Gastrocnemius medialis (tissue), 4 donors: ENCODE results near the gene ZSWIM1. TPM values are rescaled to one million over a fixed set of nuclear protein-coding genes. Genes with fewer than 3 reads are reported as not detected.

ENCODE experiments used
- ATAC-seq, 2 donors: fragments of 150-250 bp; one replicate each; pipeline ENCODE4 v1.9.1; 2016
- DNase-seq, 2 donors: peaks; one replicate each; pipeline ENCODE4 v3.0.0-alpha.2; 2019
- H3K27ac ChIP-seq, 4 donors: fragments of 200-600 bp; sonication (generic); 1 replicate in 1 of 4; 2 replicates in 3 of 4; pipeline ENCODE4 v1.5.1; 2016 to 2018; ENCODE audit warnings: mild to moderate bottlenecking in 2 of 4, moderate library complexity in 1 of 4
- H3K27me3 ChIP-seq, 3 donors: fragments of 200-600 bp; sonication (generic) in 2 of 3; 1 replicate in 1 of 3; 2 replicates in 2 of 3; pipeline versions ENCODE4 v1.5.1 to v1.6.0; 2016 to 2019; ENCODE audit warnings: mild to moderate bottlenecking in 1 of 3, moderate library complexity in 1 of 3
- H3K36me3 ChIP-seq, 2 donors: fragments of 200-600 bp; sonication (generic) in 1 of 2; one replicate each; pipeline ENCODE4 v1.5.1; 2017 to 2018
- H3K4me1 ChIP-seq, 2 donors: fragments of 200-600 bp; sonication (generic) in 1 of 2; one replicate each; pipeline ENCODE4 v1.5.1; 2016 to 2017; ENCODE audit warnings: mild to moderate bottlenecking in 2 of 2
- H3K4me3 ChIP-seq, 4 donors: fragments of 200-600 bp; sonication (generic) in 3 of 4; 1 replicate in 1 of 4; 2 replicates in 3 of 4; pipeline ENCODE4 v1.5.1; 2016 to 2019; ENCODE audit warnings: mild to moderate bottlenecking in 2 of 4
- H3K9me3 ChIP-seq, 3 donors: fragments of 200-600 bp; sonication (generic) in 2 of 3; 1 replicate in 1 of 3; 2 replicates in 2 of 3; pipeline ENCODE4 v1.5.1; 2016 to 2019
- POLR2A ChIP-seq, 2 donors: fragments of 450-650 bp; IDR thresholded peaks; one replicate each; pipeline ENCODE4 v1.6.1; 2017; ENCODE audit warnings: antibody characterized with exemption in 2 of 2, mild to moderate bottlenecking in 2 of 2, moderate library complexity in 2 of 2
- in situ Hi-C, 4 donors: fragments of 200-750 bp; cut with MboI; loops; one replicate each; pipeline versions ENCODE4 v1.15.0 to v1.8.0; 2017; ENCODE audit warnings: low sequenced_read_pairs in 4 of 4
- intact Hi-C: fragments of 100-400 bp; cut with DNase I; formaldehyde crosslinking; loops from one replicate; pipeline ENCODE4 v1.15.1; 2023; ENCODE audit warnings: low total_unique reads
- total RNA-seq, 4 donors: library from RNA; depleted of rRNA; stranded (reverse); fragments of >200 nt; gene quantifications; one replicate each; pipeline versions ENCODE4 v1.1.0 to v1.2.3, GENCODE V29; 2016
- TF ChIP-seq, protein P1 (sequence below), 5 experiments: fragments of 450-650 bp in 3 of 5; fragments of 200-600 bp in 2 of 5; sonication (generic) in 2 of 5; IDR thresholded peaks in 4 of 5; conservative IDR thresholded peaks in 1 of 5; 1 replicate in 4 of 5; 2 replicates in 1 of 5; pipeline ENCODE4 v1.5.1; 2016 to 2019; ENCODE audit warnings: antibody characterized with exemption in 5 of 5, mild to moderate bottlenecking in 3 of 5, moderate library complexity in 3 of 5

The ZSWIM1 gene
- total RNA-seq, 4 donors from 2014 or later = 5.7 to 8.5 (median 6.9) TPM

DNA sequence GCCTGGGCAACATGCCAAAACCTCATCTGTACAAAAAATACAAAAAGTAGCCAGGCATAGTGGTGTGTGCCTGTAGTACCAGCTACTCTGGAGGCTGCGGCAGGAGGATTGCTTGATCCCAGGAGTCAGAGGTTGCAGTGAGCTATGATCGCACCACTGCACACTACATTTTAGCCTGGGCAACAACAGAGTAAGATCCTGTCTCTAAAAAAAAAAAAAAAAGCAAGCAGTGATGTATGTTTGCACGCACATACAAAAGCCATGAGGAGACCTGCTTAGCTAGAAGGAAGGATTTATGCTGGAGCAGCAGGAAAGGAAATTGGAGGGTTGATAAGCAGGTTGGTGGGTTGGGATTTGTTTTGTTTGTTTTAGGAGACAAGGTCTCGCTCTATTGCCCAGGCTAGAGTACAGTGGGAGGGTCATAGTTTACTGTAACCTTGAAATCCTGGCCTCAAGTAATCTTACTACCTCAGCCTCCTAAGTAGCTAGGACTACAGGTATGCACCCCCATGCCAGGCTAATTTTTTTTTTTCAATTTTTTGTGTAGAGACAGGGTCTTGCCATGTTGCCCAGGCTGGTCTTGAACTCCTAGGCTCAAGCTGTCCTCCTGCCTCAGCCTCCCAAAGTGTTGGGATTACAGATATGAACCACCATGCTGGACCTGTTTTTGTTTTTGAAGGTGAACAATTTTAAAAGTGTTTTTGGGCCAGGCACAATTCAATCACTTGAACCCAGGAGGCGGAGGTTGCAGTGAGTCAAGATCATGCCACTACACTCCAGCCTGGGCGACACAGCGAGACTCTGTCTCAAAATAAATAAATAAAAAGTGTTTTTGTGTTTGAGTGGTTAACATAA lies 19.6 kb upstream of the ZSWIM1 start:
- ATAC-seq (no peak), DNase-seq (no peak)
- no peaks in the 10 kb centered on the region for H3K36me3 ChIP-seq
- H3K27ac ChIP-seq = no peak overlapping the region
- no peaks in the 10 kb centered on the region for H3K27me3 ChIP-seq
- in situ Hi-C loops = no loop called here
- H3K9me3 ChIP-seq = no peaks in the 10 kb centered on the region
- TF ChIP-seq POLR2A (IDR thresholded peaks at IDR 0.05) = no peak
- TF ChIP-seq, protein P1, sequence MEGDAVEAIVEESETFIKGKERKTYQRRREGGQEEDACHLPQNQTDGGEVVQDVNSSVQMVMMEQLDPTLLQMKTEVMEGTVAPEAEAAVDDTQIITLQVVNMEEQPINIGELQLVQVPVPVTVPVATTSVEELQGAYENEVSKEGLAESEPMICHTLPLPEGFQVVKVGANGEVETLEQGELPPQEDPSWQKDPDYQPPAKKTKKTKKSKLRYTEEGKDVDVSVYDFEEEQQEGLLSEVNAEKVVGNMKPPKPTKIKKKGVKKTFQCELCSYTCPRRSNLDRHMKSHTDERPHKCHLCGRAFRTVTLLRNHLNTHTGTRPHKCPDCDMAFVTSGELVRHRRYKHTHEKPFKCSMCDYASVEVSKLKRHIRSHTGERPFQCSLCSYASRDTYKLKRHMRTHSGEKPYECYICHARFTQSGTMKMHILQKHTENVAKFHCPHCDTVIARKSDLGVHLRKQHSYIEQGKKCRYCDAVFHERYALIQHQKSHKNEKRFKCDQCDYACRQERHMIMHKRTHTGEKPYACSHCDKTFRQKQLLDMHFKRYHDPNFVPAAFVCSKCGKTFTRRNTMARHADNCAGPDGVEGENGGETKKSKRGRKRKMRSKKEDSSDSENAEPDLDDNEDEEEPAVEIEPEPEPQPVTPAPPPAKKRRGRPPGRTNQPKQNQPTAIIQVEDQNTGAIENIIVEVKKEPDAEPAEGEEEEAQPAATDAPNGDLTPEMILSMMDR (IDR thresholded peaks at IDR 0.05 in 4 of 5, conservative IDR thresholded peaks at IDR 0.05 in 1 of 5) = no peak
- no peak overlapping the region for H3K4me3 ChIP-seq
- H3K4me1 ChIP-seq = peaks cover 16% of the 10 kb centered on the region in 2 donors
- intact Hi-C loops = no loop called here

- in situ Hi-C loops = no loop called here
- TF ChIP-seq, protein P1 (IDR thresholded peaks at IDR 0.05 in 4 of 5, conservative IDR thresholded peaks at IDR 0.05 in 1 of 5) = no peak
- no peak for TF ChIP-seq POLR2A (IDR thresholded peaks at IDR 0.05)
- H3K4me1 ChIP-seq = peaks cover 0 to 4% of the 10 kb centered on the region in 2 donors
- DNase-seq (no peak), ATAC-seq (no peak)
- no peaks in the 10 kb centered on the region for H3K36me3 ChIP-seq
- no peak overlapping the region for H3K4me3 ChIP-seq
- intact Hi-C loops = no loop called here
- H3K27me3 ChIP-seq = no peaks in the 10 kb centered on the region
- H3K9me3 ChIP-seq = no peaks in the 10 kb centered on the region
- no peak overlapping the region for H3K27ac ChIP-seq
These were observed 17.2 kb upstream of the ZSWIM1 start for GRCh38 chr20:45863543-45864470.

DNA sequence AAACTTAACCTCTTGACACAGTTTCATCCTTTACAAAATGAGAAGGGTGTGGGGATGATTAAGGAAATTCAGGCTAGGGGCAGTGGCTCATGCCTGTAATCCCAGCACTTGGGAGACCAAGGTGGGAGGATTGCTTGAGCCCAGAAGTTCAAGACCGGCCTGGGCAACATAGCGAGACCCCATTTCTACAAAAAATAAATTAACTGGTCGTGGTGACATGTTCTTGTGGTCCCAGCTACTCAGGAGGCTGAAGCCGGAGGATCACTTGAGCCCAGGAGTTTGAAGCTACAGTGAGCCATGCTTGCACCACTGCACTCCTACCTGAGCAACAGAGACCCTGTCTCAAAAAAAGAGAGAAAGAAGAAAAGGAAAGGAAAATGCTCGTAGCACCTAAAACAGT lies 14.6 kb upstream of the ZSWIM1 start:
- intact Hi-C loops (no loop called here), in situ Hi-C loops (no loop called here)
- Histone ChIP-seq H3K27ac (no peak overlapping the region), H3K36me3 (no peaks in the 10 kb centered on the region), H3K4me3 (no peak overlapping the region), H3K27me3 (no peaks in the 10 kb centered on the region), H3K9me3 (no peaks in the 10 kb centered on the region), H3K4me1 (no peaks in the 10 kb centered on the region)
- TF ChIP-seq, protein P1 (IDR thresholded peaks at IDR 0.05 in 4 of 5, conservative IDR thresholded peaks at IDR 0.05 in 1 of 5) = no peak
- TF ChIP-seq POLR2A (IDR thresholded peaks at IDR 0.05) = no peak
- DNase-seq (no peak), ATAC-seq (no peak)

GRCh38 chr20:45867136-45867818 lies 13.8 kb upstream of the ZSWIM1 start:
- ATAC-seq (no peak), DNase-seq (no peak)
- no peaks in the 10 kb centered on the region for H3K9me3 ChIP-seq
- H3K36me3 ChIP-seq = no peaks in the 10 kb centered on the region
- H3K27ac ChIP-seq = no peak overlapping the region
- in situ Hi-C loops = no loop called here
- no peak overlapping the region for H3K4me3 ChIP-seq
- TF ChIP-seq, protein P1 (IDR thresholded peaks at IDR 0.05 in 4 of 5, conservative IDR thresholded peaks at IDR 0.05 in 1 of 5) = no peak
- no peak for TF ChIP-seq POLR2A (IDR thresholded peaks at IDR 0.05)
- no peaks in the 10 kb centered on the region for H3K27me3 ChIP-seq
- intact Hi-C loops = no loop called here
- no peaks in the 10 kb centered on the region for H3K4me1 ChIP-seq
